H54 (cell line): ENCODE measurements around the gene KIF21B.
A peak's percentile ranks its signal among the peaks of the same experiment; 100 is the strongest.

Experiments used
- DNase-seq: peaks from one replicate; pipeline ENCODE4 v3.0.0; 2011; ENCODE audit warnings: low spot score, mixed read lengths; ENCODE audit not compliant: insufficient read length
- FAIRE-seq: peaks from 3 replicates; lab custom pipeline; 2011; peaks lifted over from hg19 to GRCh38; lab: Jason Lieb, UNC
- POLR2A ChIP-seq: IDR thresholded peaks from 2 replicates; pipeline ENCODE4 v1.6.1; 2011; ENCODE audit warnings: low read depth, mild to moderate bottlenecking, low read length

The KIF21B gene

GRCh38 chr1:201054091-201054543, 30.6 kb upstream of the KIF21B start:
- no peak for FAIRE-seq
- DNase-seq, result no peak
- no peak for TF ChIP-seq POLR2A

DNA sequence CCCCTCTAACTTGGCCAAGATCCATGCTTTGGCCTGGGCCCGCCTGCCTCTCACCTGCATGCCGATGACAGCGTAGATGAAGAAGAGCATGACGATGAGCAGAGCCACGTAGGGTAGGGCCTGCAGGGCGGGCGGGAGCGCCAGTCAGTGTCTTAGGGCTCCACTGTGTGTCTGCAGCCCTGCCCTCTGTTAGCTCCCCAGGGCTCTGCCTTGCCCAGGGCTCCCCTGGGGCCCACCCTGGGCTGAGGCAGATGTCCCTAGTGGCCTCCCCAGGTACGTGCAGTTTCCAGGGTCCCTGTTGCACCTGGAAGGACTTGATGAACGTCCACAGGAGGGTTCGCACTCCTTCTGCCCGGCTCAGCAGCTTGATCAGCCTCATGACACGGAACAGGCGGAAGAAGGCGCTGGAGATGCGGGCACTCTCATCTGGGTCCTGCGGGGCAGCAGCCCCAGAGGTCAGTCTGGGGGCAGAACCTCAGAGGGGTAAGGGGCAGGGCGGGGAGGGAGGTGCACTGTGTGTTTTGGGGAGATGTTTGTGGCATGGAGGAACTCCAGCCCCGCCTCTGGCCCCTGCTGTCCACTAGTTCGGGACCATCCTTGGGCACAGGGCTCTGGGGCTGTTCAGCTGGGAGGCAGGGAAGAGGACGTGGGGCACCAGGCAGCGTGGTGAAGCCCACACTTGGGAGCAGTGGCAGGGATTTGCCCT, 29.8 kb upstream of the KIF21B start:
- DNase-seq (no peak), FAIRE-seq (no peak)
- no peak for TF ChIP-seq POLR2A

- no peak for TF ChIP-seq POLR2A
- FAIRE-seq (no peak), DNase-seq (no peak)
Observed at GRCh38 chr1:201051399-201051798, 27.9 kb upstream of the KIF21B start.

- DNase-seq (no peak), FAIRE-seq (no peak)
- no peak for TF ChIP-seq POLR2A
Observed at GRCh38 chr1:201050515-201051277, 27.2 kb upstream of the KIF21B start.

DNA sequence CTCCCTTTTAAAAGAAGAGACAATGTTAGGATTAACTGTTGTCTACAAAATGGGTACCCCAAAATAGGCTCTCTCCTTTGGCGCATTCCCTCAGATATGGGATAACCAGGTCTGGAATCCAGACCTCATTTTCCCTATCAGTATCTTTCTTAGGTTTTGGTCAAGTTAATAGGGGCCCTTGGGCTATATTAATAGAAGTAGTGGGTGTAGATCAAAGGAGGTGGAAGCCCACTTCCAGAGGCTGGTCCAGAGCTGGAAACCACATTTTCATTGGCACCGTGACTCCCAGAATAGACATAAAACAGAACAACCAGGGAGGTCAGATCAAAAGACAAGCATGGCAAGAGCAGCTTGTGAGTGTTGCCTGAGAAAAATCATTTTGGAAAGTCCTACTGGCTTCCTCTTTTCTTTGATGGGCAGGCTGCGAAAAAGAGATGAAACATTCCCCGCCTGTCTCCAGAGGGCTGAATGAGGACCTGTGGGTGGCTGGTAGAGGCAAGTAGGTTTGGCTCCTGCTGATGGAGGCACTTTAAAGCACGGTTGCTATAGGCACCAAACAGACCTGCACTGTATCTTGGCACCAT, 25.8 kb upstream of the KIF21B start:
- DNase-seq (no peak), FAIRE-seq (no peak)
- no peak for TF ChIP-seq POLR2A

DNA sequence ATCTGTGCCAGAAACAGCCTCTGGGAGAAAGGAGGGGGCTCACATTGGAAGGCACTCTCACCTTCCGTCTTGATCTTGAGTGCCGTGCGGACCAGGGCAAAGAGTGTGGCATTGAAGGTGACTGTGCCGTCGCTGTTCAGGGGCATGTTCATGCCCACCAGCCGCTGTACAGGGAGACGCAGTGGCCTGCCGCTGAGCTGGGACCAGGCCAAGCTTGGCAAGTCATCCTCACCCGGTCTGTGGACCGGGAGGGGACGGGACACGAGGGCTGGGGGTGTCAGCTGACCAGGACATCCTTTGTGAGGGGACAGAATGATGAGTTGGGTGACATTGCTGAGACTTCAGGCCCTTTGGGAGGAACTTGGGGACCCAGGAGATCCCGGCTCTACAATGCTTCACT, 25.0 kb upstream of the KIF21B start:
- TF ChIP-seq POLR2A, result no peak
- DNase-seq (no peak), FAIRE-seq (no peak)

GRCh38 chr1:201044119-201044518, 20.6 kb upstream of the KIF21B start:
- TF ChIP-seq POLR2A, result no peak
- FAIRE-seq (no peak), DNase-seq (no peak)

DNA sequence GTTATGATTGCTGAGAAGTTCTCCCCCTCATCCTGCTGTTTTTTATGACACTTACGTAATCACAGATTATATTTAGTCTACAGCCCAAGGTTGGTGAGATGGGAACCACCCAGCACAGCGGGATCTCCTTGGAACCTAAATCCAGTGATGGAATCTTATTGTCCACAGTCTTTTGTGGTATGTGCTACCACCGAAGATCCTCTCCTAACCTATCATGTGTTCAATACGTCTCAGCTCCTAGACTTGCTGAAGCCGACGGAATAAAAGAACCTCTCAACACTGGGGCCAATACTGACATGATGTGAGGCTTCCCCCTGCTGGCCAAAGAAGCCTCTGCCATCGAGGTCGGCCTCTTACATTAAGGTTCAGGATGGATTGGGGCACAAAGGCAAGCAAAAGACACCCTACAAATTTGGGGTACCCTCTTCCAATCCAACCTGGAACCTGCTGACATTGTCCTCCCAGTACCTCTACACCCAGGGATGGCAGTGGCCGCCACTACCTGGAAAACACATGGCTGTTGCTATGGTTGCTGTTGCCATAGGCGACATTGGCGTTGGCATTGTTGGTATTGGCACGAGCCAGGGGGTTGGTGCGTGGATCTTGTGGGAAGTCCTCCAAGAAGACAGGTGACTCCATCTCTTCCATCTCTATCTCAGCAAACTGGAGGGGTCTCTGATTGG, 19.4 kb upstream of the KIF21B start:
- no peak for TF ChIP-seq POLR2A
- no peak for FAIRE-seq

DNA sequence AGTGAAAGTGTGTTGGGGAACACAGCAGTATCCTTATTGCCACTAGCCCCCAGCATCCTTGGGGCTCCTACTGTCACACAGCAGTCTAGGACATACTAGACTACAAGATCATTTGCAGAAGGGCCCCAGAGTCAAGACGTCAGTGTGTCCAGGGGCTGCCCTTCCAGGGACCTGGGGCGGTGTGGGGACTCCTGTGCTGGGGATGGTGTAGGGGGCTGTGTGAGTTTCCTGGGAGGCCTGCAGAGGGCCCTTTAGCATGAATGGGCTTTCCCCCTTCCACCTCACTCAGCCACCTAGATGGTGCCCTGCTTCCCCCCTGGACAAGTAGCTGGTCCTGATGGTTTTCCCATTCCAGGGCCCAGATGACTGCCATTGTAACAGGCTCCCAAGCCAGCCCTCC, 17.5 kb upstream of the KIF21B start:
- no peak for DNase-seq
- TF ChIP-seq POLR2A, result no peak
- no peak for FAIRE-seq

More for the DNA sequence above, 19.4 kb upstream of the KIF21B start:
- peak; percentile 58 for DNase-seq

GRCh38 chr1:201039876-201040275, 16.4 kb upstream of the KIF21B start:
- no peak for TF ChIP-seq POLR2A
- no peak for FAIRE-seq
- no peak for DNase-seq

GRCh38 chr1:201039418-201039817, 15.9 kb upstream of the KIF21B start:
- no peak for TF ChIP-seq POLR2A
- DNase-seq, result no peak
- no peak for FAIRE-seq

GRCh38 chr1:201038186-201038876, 14.8 kb upstream of the KIF21B start:
- TF ChIP-seq POLR2A, result no peak
- DNase-seq (no peak), FAIRE-seq (no peak)

GRCh38 chr1:201036188-201036842, 12.8 kb upstream of the KIF21B start:
- DNase-seq, result no peak
- no peak for TF ChIP-seq POLR2A
- no peak for FAIRE-seq
